HL-60/S4 treated with phorbol 12-myristate 13-acetate at 8.2 ng/mL for 4 days and 3 days (cell line): ENCODE measurements around the gene SREK1IP1.

Experiments
- in situ Hi-C: fragments of 300-500 bp; cut with MboI; formaldehyde crosslinking; loops from 2 replicates; pipeline ENCODE4 v1.15.0; 2022; ENCODE audit warnings: low sequenced_read_pairs

SREK1IP1 gene

GRCh38 chr5:64688965-64689364 lies 79.5 kb downstream of the SREK1IP1 start:
- in situ Hi-C loops: no loop called here

GRCh38 chr5:64688391-64688790 lies 80.1 kb downstream of the SREK1IP1 start:
- in situ Hi-C loops: no loop called here

DNA sequence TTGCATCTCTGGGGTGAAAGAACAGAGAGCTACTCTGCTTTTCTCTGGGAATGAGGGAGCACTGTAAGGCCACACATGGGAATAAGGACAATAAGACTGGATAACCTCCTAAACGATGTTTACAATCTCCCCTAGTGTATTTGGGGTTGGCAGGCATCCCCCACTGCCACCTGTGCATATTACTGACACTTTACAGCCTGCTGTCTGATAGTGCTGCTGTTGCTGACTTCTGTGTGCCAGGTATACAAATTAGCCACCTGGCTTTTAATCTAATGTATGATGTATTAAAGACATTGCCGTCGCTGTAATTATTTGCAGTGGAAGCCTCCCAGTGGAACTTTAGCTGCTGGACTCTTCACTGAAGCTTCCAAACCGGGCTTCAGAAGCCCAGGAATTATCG lies 82.6 kb downstream of the SREK1IP1 start:
- in situ Hi-C loops: no loop called here

GRCh38 chr5:64682608-64683007 lies 85.9 kb downstream of the SREK1IP1 start:
- in situ Hi-C loops: no loop called here

DNA sequence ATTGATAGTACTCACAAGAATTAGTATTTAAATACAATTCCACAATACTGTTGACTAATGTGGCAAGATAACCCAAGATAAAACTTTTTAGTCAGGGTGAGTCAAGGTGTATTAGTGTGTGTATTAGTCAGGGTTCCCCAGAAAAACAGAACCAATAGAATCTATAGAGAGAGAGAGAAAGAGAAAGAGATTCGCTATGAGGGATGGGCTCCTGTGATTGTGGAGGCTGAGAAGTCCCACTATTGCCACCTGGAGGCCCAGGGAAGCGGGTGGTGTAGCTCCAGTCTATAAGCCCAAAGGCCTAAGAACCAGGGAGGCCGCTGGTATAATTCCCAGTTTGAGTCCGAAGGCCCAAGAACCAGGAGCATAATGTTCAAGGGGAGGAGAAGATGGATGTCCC lies 88.2 kb downstream of the SREK1IP1 start:
- in situ Hi-C loops: no loop called here

DNA sequence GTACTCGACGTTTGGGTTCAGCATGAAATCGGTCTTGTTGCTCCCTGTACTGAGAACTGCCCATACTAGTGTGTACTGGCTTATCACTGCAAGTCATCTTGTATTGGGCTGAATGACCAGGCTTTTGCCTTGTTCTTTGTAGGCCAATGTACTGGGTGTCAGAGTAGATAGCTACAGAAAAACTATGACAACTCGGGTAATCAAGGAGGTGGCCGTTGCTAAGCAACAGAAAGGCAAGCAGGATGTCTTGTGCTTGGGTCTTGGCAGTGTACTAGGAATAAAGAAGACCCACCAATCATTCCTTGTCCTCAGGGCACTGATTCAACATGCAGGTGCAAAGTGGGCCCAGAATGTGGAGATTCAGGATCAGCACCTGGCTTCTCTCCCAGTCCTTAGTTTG lies 90.1 kb downstream of the SREK1IP1 start:
- in situ Hi-C loops: no loop called here

GRCh38 chr5:64671678-64672077 lies 96.8 kb downstream of the SREK1IP1 start:
- in situ Hi-C loops: no loop called here

DNA sequence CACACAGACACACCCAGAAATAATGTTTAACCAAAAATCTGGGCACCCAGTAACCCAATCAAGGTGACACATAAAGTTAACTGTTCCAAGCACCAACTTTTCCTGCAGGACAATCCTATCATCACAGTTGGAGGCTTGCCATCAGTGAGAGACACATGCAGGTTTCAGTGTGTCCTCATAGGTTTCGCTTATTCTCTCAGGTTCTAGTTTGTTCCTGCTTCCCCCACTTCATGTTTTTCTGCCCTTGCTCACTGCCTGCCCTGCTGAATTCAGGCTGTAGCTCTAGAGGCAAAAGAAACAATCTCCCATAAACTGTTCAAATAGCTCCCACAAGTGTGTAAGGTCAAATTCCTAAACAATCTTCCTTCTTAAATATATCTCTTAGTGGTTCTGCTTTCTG lies 98.2 kb downstream of the SREK1IP1 start:
- in situ Hi-C loops: no loop called here
